Stimulated activated naive CD8-positive, alpha-beta T cell treated with anti-CD3 and anti-CD28 coated beads, Interleukin-15, Interleukin-2, amounts not matched to agents 100 ng/mL and 50 ng/mL, for 24 hours (primary cell): ENCODE data around the gene DTNA.
"Not testable (repeated sequence)": the region's sequence is repeated elsewhere in the genome, so short reads cannot be mapped to it uniquely, and the experiment has no call there.

Source experiments
- H3K27ac Mint-ChIP-seq: one replicate; pipeline ENCODE4 v1.8.0; 2021; ENCODE audit warnings: mild to moderate bottlenecking, mixed read lengths
- H3K27me3 Mint-ChIP-seq: one replicate; pipeline ENCODE4 v1.8.0; 2021; ENCODE audit warnings: mixed read lengths
- H3K36me3 Mint-ChIP-seq: one replicate; pipeline ENCODE4 v1.8.0; 2021; ENCODE audit warnings: low read depth, mixed read lengths
- H3K4me1 Mint-ChIP-seq: one replicate; pipeline ENCODE4 v1.8.0; 2021; ENCODE audit warnings: low read depth, mixed read lengths
- H3K4me3 Mint-ChIP-seq: one replicate; pipeline ENCODE4 v1.8.0; 2021; ENCODE audit warnings: mild to moderate bottlenecking, mixed read lengths
- H3K9me3 Mint-ChIP-seq: one replicate; pipeline ENCODE4 v1.8.0; 2021; ENCODE audit warnings: mixed read lengths

Gene DTNA

DNA sequence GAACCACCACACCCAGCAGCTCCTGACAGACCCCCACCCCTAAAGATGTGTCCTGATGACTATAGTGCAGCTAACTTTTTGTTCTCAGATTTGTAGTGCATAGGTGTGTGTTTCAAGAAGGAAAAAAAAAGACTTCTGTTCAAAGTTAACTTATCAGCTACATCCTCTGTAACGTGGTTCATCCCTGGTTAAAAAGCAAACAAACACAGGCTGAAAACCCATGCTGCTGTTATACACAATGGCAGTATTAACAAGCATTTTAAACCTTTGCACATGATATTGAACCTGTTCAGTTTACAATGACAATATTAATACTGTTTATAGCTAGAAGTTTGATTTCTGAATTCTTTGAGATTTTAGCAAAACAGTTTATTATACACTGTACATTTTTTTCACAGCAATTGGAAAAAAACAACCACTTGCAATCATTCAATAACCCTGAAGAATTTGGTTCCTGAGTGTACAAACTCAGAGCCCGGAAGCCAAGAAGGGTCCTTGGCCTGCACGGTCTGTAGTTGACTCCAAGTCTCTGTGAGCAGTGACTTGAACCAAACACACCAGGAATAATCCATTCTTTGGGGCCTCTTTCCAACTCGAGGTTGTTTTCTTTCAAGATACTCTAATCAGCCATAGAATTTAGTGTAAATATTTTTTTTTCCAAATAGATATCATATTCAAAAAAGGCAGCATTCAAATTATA, 177.9 kb downstream of the DTNA start:
- Mint-ChIP-seq H3K27me3 (peaks cover 13% of the 10 kb centered on the region), H3K9me3 (no peaks in the 10 kb centered on the region), H3K27ac (no peak overlapping the region), H3K4me3 (no peak overlapping the region), H3K4me1 (no peaks in the 10 kb centered on the region), H3K36me3 (no peaks in the 10 kb centered on the region)

DNA sequence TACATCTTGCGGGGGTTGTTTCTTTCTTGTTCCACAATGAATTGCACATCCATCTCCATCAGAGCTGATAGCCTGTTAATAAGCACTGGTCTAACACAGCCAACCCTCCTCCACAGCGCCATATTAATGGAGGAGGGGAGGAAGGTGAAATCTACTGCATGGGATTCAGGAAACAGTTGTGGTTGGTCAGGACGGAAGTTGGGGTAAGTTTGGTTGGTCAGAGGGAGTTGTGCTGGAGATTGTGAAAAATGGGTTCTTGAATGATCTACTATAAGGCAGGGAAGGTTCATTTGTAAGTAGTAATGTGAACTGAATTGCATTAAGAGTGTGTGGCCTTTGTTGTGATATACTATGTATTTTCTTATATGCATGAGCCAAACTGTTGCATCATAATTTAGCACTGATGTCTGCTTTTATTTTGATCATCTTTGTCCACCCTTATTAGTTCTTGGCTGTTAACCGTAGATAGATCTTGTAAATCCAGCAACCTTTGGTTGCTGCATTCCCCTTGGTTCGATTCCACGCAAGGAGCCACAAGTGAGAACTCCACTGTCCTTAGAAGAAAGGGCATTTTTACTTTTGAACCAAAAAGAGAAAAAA, 180.5 kb downstream of the DTNA start:
- Mint-ChIP-seq H3K9me3 (peaks cover 5% of the 10 kb centered on the region), H3K27me3 (peaks cover 25% of the 10 kb centered on the region), H3K4me3 (no peak overlapping the region), H3K36me3 (no peaks in the 10 kb centered on the region), H3K4me1 (no peaks in the 10 kb centered on the region), H3K27ac (no peak overlapping the region)

GRCh38 chr18:34892379-34892778, 182.3 kb downstream of the DTNA start:
- H3K9me3 Mint-ChIP-seq, result peaks cover 5% of the 10 kb centered on the region
- H3K27me3 Mint-ChIP-seq, result peaks cover 29% of the 10 kb centered on the region
- H3K27ac Mint-ChIP-seq, result no peak overlapping the region
- H3K36me3 Mint-ChIP-seq, result no peaks in the 10 kb centered on the region
- no peak overlapping the region for H3K4me3 Mint-ChIP-seq
- H3K4me1 Mint-ChIP-seq, result no peaks in the 10 kb centered on the region

- no peak overlapping the region for H3K27ac Mint-ChIP-seq
- H3K4me3 Mint-ChIP-seq, result no peak overlapping the region
- H3K4me1 Mint-ChIP-seq, result no peaks in the 10 kb centered on the region
Measured at GRCh38 chr18:34893239-34893638, 183.1 kb downstream of the DTNA start.

DNA sequence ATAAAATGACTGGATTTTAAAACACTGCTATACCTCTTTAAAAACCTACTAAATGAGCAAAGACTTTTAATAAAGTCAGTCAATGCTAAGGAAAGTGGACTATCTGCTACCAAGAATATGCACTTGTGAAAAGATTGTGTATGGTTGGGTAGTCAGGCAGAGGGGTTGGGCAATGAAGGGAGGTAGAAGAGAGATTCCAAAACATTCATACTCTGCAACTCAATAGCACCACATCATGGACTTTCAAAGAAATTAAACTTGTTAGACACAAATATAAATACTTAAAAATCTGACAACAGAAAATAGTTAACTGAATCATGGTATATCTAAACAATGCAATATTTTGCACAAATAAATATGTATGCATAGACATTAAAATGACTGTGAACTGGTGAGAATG, 191.2 kb downstream of the DTNA start:
- H3K27me3 Mint-ChIP-seq, result no peaks in the 10 kb centered on the region
- no peak overlapping the region for H3K27ac Mint-ChIP-seq
- H3K9me3 Mint-ChIP-seq, result peaks cover 8% of the 10 kb centered on the region
- peaks cover under 1% of the 10 kb centered on the region for H3K36me3 Mint-ChIP-seq
- H3K4me1 Mint-ChIP-seq, result peaks cover 6% of the 10 kb centered on the region
- H3K4me3 Mint-ChIP-seq, result no peak overlapping the region

More at GRCh38 chr18:34893239-34893638, 183.1 kb downstream of the DTNA start:
- H3K27me3 Mint-ChIP-seq, result peaks cover 29% of the 10 kb centered on the region
- peaks cover 5% of the 10 kb centered on the region for H3K9me3 Mint-ChIP-seq
- no peaks in the 10 kb centered on the region for H3K36me3 Mint-ChIP-seq

- Mint-ChIP-seq H3K27ac (no peak overlapping the region), H3K4me1 (peaks cover 13% of the 10 kb centered on the region), H3K4me3 (no peak overlapping the region), H3K36me3 (peaks cover 10% of the 10 kb centered on the region), H3K27me3 (peaks cover 4% of the 10 kb centered on the region), H3K9me3 (peaks cover 19% of the 10 kb centered on the region)
Measured at GRCh38 chr18:34904994-34905393, 194.9 kb downstream of the DTNA start.

GRCh38 chr18:34906985-34907384, 196.9 kb downstream of the DTNA start:
- H3K27me3 Mint-ChIP-seq, H3K27ac Mint-ChIP-seq, H3K36me3 Mint-ChIP-seq, H3K4me3 Mint-ChIP-seq: not testable (repeated sequence)
- Mint-ChIP-seq H3K9me3 (peaks cover 19% of the 10 kb centered on the region), H3K4me1 (peaks cover 13% of the 10 kb centered on the region)

- Mint-ChIP-seq H3K36me3 (peaks cover 10% of the 10 kb centered on the region), H3K4me3 (no peak overlapping the region), H3K9me3 (peaks cover 18% of the 10 kb centered on the region), H3K27ac (no peak overlapping the region), H3K4me1 (peaks cover 10% of the 10 kb centered on the region), H3K27me3 (peaks cover 4% of the 10 kb centered on the region)
Measured at GRCh38 chr18:34909637-34910364, 199.7 kb downstream of the DTNA start.

DNA sequence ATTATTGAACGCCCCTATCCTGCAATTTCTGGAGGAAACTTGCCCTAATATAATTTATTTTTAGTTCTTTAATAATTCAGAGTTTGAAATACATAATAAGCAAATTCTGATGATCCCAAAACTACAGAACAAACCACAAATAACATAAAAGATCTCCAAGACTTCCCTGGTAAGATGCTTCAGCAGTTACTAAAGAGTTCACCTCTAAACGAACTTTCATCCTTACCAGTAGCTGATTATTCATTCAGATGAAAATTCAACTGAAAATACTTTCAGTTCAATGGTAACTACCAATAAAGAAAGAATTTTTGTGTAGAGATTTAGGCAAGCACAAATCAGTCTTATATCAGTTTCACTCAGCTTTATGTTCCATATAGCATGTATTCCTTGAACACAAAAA, 201.0 kb downstream of the DTNA start:
- Mint-ChIP-seq H3K27me3 (peaks cover 4% of the 10 kb centered on the region), H3K36me3 (peaks cover 10% of the 10 kb centered on the region), H3K27ac (no peak overlapping the region), H3K4me1 (peaks cover 8% of the 10 kb centered on the region), H3K4me3 (no peak overlapping the region), H3K9me3 (peaks cover 11% of the 10 kb centered on the region)

DNA sequence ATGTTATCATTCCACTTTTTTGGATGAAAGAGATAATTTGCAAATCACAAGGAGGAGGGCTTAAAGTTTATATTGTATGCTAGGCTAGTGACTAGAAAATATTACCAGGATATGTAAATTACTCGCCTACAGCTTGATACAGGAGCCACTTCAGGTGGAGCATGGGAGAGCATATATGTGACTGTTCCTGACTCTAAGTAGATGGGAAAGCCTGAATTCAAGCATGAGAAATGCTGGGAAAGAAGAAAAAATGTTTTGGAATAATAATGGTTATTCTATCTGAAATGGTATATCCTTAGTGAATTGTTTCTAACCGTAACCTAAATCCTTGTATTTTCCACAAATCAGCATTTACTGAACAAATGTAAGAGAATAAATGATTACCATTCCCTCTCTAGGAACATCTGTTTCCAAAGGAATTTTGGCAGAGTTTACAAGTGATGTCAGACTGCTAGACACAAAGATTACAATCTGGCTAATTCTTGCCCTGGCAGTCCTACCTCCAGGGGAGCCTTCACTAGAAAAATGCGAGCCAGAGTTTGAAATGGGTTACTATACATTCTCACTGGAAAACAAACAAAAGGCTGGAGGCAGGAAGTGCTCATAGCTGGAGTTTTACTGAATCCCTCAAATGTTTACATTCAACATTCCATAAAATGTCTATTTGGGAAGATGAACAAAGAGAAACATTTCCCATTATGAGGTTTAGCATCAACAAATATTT, 201.7 kb downstream of the DTNA start:
- H3K9me3 Mint-ChIP-seq, result peaks cover 7% of the 10 kb centered on the region

DNA sequence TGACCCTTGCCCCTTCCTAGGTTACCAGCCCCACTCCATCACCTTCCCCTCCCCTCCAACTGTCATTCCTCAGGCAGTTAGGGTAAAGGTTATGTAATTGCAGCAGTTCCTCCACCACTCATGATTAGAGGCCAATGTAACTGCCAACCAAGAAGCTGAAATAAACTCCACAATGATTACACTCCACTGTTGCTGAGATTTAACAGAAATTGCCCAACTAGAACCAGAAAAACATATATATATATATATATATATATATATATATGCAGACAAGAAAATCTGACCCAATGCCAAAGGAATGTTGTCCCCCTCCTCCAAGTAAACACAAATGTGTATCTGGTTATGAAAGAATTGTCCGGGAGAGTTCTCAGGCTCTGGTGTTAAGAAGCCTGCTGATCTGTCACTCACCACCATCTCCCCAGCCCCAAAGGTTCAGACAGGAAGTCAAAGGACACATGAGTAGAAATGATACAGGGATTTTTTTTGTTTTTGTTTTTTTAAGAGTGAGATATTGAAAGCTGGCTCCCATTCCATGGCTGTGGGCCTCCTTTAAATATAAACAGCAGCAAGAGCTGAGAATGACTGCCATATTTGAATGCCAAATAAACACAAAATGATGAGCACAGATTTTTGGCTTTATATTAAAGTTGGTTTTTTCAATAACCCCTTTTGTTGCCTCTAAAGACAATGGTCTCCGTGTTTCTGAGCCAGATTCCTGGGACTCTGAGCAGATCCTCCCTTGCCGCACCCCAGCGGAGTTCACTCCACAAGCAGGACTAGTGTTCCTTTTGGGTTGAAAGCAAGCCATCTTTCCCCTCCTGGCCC, 204.0 kb downstream of the DTNA start:
- Mint-ChIP-seq H3K27ac (no peak overlapping the region), H3K36me3 (no peaks in the 10 kb centered on the region), H3K27me3 (no peaks in the 10 kb centered on the region), H3K9me3 (no peaks in the 10 kb centered on the region), H3K4me3 (no peak overlapping the region), H3K4me1 (no peaks in the 10 kb centered on the region)

More for the DNA sequence above, 201.7 kb downstream of the DTNA start:
- no peak overlapping the region for H3K27ac Mint-ChIP-seq
- peaks cover 4% of the 10 kb centered on the region for H3K27me3 Mint-ChIP-seq
- peaks cover 5% of the 10 kb centered on the region for H3K4me1 Mint-ChIP-seq
- H3K4me3 Mint-ChIP-seq, result no peak overlapping the region
- H3K36me3 Mint-ChIP-seq, result peaks cover 5% of the 10 kb centered on the region

DNA sequence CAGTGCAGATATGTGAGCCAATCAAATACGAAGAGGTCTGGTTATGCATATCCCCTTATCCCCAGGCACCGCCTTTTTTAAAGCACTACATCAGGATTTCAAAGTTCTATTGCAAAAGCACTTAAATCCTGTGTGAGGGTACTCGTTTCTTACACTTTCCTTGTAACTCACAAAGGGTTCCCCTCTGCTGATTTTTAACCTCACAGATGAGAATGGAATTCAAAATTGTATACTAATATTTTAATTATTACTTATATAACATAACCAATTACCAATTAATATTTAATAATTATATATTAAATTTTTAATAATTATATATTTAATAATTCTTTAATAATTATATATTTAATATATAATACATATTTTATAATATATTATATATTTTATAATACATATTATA, 204.9 kb downstream of the DTNA start:
- no peak overlapping the region for H3K4me3 Mint-ChIP-seq
- H3K36me3 Mint-ChIP-seq, result no peaks in the 10 kb centered on the region
- H3K27ac Mint-ChIP-seq, result no peak overlapping the region
- no peaks in the 10 kb centered on the region for H3K9me3 Mint-ChIP-seq
- no peaks in the 10 kb centered on the region for H3K27me3 Mint-ChIP-seq
- H3K4me1 Mint-ChIP-seq, result no peaks in the 10 kb centered on the region

GRCh38 chr18:34916539-34916938, 206.4 kb downstream of the DTNA start:
- not testable (repeated sequence) for H3K4me3 Mint-ChIP-seq, H3K4me1 Mint-ChIP-seq, H3K27me3 Mint-ChIP-seq, H3K9me3 Mint-ChIP-seq, H3K36me3 Mint-ChIP-seq, H3K27ac Mint-ChIP-seq

- H3K27me3 Mint-ChIP-seq, result peaks cover 15% of the 10 kb centered on the region
- H3K4me3 Mint-ChIP-seq, result no peak overlapping the region
- H3K4me1 Mint-ChIP-seq, result no peaks in the 10 kb centered on the region
- no peaks in the 10 kb centered on the region for H3K36me3 Mint-ChIP-seq
- H3K27ac Mint-ChIP-seq, result no peak overlapping the region
- no peaks in the 10 kb centered on the region for H3K9me3 Mint-ChIP-seq
Measured at GRCh38 chr18:34918856-34919255, 208.8 kb downstream of the DTNA start.
